Sigmoid colon (tissue), 4 donors: ENCODE measurements around the gene PODNL1.

Experiments
- CTCF ChIP-seq, 4 experiments: fragments of 450-650 bp in 3 of 4; fragments of 200-600 bp in 1 of 4; IDR thresholded peaks; one replicate each; pipeline ENCODE4 v1.5.1; 2016 to 2019; ENCODE audit warnings: antibody characterized with exemption in 4 of 4, mild to moderate bottlenecking in 3 of 4, moderate library complexity in 2 of 4
- POLR2A ChIP-seq, 2 donors: fragments of 450-650 bp; IDR thresholded peaks; one replicate each; pipeline ENCODE4 v1.6.1; 2016; ENCODE audit warnings: antibody characterized with exemption in 2 of 2, mild to moderate bottlenecking in 2 of 2, moderate library complexity in 2 of 2
- POLR2AphosphoS5 ChIP-seq, 4 donors: sonication (generic); formaldehyde crosslinking; IDR thresholded peaks; one replicate each; pipeline ENCODE4 v1.6.1; 2017; ENCODE audit warnings: antibody characterized with exemption in 4 of 4

- TF ChIP-seq POLR2A (IDR thresholded peaks at IDR 0.05) (no peak), CTCF (IDR thresholded peaks at IDR 0.05) (no peak), POLR2AphosphoS5 (IDR thresholded peaks at IDR 0.05) (no peak)
Measured at GRCh38 chr19:13929340-13929739, 8.9 kb downstream of the PODNL1 start.
